A673 (cell line): ENCODE measurements around the gene CHD8.

Experiments used
- EZH2 ChIP-seq: fragments of 200-600 bp; sonication (generic); IDR thresholded peaks from 2 replicates; pipeline ENCODE4 v1.6.1; 2017; ENCODE audit warnings: borderline replicate concordance, low read depth, mild to moderate bottlenecking, mixed read lengths, antibody characterized with exemption, low read length; ENCODE audit not compliant: poor library complexity, severe bottlenecking
- TF ChIP-seq, protein P1 (sequence below): fragments of 300-800, 200-600 bp; sonication (generic); conservative IDR thresholded peaks from 2 replicates; pipeline ENCODE4 v1.5.1; 2017; ENCODE audit warnings: low read depth, mild to moderate bottlenecking, antibody characterized with exemption, low read length, moderate library complexity, mixed read lengths

DNA sequence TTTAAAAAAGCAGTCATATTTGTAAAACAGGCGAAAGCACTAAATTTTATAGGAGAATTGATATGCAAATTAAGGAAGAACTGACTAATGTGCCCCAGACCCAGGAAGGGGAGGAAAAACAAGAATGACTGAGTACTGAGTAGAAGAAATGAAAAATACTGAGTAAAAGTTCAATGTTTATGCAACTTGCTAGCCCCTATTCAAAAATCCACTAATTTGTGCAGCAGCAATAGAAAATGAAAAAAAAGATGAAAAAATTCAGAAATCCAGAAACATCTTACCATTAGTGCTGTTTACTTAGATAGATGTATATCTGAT lies 6.1 kb downstream of the CHD8 start:
- TF ChIP-seq, protein P1, sequence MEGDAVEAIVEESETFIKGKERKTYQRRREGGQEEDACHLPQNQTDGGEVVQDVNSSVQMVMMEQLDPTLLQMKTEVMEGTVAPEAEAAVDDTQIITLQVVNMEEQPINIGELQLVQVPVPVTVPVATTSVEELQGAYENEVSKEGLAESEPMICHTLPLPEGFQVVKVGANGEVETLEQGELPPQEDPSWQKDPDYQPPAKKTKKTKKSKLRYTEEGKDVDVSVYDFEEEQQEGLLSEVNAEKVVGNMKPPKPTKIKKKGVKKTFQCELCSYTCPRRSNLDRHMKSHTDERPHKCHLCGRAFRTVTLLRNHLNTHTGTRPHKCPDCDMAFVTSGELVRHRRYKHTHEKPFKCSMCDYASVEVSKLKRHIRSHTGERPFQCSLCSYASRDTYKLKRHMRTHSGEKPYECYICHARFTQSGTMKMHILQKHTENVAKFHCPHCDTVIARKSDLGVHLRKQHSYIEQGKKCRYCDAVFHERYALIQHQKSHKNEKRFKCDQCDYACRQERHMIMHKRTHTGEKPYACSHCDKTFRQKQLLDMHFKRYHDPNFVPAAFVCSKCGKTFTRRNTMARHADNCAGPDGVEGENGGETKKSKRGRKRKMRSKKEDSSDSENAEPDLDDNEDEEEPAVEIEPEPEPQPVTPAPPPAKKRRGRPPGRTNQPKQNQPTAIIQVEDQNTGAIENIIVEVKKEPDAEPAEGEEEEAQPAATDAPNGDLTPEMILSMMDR, result no peak
- no peak for TF ChIP-seq EZH2
